GM18498 (cell line): ENCODE data around the gene TRIM40.
"Not testable (repeated sequence)": the region's sequence is repeated elsewhere in the genome, so short reads cannot be mapped to it uniquely, and the experiment has no call there.

Experiments used
- ATAC-seq: cut with Tn5 transposase; IDR thresholded peaks from one replicate; pipeline ENCODE4 v1.9.1; 2021; ENCODE audit warnings: mild to moderate bottlenecking, moderate library complexity; ENCODE audit not compliant: unreplicated experiment

TRIM40 gene

GRCh38 chr6:30113003-30113759 is 22.8 kb upstream of the TRIM40 start, which contains the start of gene TRIM31:
TRIM31 (minus strand) TSS chr6:30113090; CDS start chr6:30112805, 285 bp downstream.
- peak; percentile 58 for ATAC-seq

GRCh38 chr6:30113841-30114240 is 22.1 kb upstream of the TRIM40 start:
- ATAC-seq: no peak

GRCh38 chr6:30116724-30117123 is 19.2 kb upstream of the TRIM40 start:
- no peak for ATAC-seq

DNA sequence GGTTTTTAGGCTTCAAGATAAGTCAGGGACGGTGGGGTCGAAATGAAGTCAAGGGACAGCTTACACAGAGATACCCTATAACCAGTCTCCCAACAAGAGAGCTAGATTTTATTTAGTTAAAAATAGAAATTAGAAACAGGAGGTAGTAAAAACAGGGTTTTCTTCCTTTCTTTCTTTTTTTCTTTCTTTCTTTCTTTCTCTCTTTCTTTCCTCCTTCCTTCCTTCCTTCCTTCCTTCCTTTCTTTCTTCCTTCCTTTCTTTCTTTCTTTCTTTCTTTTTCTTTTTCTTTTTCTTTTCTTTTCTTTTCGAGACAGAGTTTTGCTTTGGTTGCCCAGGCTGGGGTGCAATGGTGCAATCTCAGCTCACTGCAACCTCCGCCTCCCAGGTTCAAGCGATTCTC is 17.2 kb upstream of the TRIM40 start:
- ATAC-seq: not testable (repeated sequence)

DNA sequence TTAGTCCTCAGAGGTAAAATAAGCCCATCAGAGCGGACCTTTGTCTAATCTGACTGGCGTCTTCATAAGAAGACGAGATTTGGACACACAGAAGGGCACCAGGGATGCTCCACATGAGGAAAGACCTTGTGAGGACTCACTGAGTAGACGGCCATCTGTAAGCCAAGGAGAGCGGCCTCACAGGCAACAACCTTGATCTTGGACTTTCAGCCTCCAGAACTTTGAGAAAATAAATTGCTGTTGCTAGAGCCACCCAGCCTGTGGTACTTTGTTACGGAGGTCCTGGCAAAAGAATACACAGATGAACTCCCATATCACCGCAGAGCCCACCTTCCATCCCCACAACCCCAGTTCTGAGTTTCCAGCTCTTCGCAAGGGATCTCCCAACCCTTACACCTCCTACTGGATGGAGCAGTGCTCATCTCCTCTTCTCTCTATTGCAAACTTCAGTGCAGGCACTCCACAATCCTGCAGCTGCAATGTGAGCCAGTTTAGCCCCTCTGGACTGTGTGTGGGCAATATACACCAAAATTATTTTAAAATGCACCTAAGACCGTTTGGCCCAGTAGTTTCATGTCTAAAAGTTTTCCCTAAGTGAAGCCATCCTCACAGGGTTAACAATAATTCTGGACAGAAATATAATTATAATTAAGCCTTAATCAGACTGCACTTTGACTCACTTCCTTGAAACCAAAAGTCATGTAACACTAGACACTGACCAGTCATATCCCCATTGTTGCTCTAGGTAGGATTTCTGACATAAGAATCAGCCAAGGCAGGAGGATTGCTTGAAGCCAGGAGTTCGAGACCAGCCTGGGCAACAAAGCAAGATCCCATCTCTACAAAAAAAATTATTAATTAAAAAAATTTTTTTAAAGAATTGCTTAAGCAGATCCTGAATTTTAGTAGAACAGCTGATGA is 14.2 kb upstream of the TRIM40 start:
- no peak for ATAC-seq

GRCh38 chr6:30122515-30122914 is 13.4 kb upstream of the TRIM40 start:
- ATAC-seq: no peak

DNA sequence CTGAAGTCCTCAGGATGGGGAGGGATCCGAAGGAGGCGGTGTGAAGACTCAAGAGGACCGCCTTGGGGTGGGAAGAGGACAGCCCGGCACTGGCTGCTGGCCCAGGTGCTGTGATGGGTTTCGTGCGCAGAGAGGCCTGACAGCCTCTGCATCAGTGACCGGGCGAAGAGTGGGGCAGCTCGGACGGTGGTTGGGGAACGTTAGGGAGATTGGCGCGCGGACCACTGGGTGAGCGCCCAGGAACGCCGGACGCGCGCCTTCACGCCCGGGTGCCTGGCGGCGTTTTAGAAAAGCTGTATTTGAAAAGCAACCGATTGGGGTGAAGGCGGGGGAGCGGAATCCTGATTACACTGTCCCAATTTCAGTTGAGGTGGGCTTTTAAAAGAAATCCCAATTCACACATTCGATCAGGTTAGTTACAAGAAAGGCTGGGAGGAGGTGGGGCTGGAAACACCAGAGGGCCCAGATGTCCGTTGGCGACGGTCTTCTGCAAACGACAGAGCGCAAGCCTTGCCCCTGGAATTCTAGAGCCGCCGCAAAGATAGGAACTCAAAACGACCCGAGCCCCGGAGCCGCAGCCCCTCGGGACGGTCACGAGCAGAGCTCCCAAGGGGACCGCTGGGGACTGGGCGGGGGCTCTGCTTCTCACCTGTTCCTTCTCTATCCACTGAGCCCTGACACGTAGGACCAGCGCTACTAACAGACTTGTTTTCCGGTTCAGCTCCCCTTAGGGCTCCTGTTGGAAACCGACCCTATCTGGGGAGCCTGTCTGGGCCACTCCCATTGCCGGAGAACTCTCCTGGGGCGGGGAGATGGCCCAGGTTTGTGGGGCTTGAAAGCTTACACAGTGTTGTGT is 8.5 kb upstream of the TRIM40 start:
- ATAC-seq: no peak

DNA sequence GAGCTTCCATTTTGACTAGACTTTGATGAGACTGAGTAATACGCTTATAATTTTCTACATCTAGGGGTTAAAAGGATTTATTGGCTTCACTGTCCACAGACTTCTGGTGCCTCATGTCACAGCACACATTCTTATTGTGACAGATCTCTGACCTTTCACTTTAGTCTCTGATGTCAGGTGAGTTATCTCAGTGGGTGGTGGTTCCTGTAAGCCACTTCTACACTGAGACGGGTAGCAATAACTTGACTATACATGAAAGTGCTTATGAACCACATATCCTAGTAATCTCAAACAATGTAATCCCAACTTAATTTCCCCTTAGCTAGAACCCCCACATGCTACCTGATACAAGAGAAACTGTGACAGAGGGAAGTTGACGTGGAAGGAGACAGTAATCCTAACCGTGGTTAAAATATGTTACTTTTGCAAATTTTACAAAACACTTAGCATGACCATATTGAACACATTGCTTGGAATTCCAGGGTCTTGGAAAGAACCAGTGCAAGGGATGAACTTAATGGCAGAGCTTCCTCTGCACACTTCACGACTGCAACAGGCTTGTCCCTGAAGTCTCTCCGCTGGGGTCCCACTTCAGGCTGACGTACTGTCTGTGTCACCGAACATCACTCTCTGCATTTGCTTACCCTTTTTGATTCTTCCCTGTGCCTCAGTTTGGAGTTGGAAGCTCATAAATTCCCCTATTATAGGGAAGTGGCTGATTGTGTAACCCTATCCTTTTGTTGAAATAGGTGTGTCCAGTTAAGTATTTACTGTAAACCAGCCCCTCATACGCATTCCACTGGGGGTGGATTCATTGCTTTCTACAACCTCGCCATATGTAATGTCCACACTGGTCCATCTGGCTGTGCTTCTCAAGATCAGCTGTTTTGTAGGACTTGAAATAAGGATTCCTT is 6.4 kb upstream of the TRIM40 start:
- no peak for ATAC-seq

DNA sequence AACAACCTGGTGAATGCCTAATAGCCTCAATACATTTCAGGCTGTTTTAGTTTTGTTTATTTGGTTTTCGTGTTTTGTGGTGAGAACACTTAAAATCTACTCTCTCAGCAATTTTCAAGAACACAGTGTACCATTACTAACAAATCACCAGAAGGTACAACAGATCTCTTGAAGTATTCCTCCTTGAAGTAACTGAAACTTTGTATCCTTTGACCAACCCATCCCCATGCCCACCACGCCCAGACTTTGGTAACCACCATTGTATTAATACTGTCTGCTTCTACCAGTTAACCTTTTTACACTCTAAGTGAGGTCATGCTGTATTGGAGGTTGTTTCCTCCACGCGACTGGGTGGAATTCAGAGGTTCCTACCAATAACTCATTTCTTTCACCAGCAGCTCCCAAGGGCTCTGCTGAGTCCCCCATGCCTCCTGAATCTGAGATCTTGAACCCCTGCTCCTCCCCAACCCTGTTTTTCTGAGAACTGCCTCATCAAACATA is 5.7 kb upstream of the TRIM40 start:
- no peak for ATAC-seq

DNA sequence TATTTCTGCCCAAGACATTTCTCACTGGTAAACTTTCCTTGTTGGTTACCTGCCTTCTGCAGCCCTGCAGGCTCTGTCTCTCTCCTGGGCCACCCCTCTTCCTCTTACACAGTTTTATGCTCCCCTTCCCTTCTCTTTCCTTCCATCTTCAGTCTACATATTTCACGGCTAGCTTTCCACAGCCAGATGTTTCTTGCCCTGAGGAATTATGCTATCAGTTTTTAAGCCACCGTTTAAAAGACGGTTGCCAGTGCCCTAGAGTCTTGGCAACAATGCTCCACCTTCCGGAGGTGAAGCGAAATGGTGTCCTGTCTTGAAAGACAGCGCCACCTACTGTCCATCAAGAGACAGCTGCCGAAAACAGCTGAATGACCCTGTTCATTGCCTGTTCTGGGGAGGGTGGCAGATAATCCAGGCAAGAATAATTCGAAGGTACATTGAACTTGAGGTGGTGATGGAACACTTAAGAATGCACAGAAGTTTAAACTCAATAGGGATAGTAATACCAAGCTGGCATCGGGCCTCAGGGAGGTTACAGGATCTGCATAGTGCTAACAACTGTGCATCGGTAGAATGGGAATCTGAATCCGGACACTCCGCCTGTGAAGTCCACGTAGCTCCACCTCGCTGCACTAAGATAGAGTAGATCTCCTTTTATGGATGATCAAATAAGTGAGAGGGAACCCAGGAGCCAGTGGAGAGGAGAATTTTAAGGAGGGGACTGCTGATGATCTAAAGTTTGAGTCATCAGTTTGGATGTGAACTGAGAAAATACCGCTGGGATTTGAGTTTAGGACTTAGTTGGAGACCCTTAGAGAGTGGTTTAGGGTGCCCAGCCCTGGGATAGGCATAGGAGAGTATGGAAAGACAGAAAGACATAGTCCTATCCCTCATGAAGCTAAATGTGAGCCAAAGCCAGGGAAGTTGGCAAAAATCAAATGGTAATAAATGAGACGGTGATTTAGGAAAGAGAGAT is 4.8 kb upstream of the TRIM40 start:
- ATAC-seq: peak; percentile 64

GRCh38 chr6:30131947-30132497 is 3.9 kb upstream of the TRIM40 start:
- no peak for ATAC-seq

DNA sequence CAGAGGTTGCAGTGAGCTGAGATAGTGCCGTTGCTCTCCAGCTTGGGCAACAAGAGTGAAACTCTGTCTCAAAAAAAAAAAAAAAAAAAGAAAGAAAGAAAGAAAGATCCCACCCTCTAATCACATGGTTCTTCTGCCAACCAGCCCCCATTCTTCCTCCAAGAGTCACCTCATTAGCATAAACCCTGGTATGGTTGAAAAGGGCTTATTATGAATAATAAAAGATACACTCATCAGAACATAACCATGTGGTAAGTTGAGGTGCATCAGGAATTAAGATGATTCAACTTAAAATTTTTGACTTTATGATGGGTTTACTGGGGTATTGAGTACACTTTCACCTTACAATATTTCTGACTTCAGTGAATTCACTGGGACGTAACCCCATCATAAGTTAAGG is 793 bp upstream of the TRIM40 start:
- no peak for ATAC-seq

DNA sequence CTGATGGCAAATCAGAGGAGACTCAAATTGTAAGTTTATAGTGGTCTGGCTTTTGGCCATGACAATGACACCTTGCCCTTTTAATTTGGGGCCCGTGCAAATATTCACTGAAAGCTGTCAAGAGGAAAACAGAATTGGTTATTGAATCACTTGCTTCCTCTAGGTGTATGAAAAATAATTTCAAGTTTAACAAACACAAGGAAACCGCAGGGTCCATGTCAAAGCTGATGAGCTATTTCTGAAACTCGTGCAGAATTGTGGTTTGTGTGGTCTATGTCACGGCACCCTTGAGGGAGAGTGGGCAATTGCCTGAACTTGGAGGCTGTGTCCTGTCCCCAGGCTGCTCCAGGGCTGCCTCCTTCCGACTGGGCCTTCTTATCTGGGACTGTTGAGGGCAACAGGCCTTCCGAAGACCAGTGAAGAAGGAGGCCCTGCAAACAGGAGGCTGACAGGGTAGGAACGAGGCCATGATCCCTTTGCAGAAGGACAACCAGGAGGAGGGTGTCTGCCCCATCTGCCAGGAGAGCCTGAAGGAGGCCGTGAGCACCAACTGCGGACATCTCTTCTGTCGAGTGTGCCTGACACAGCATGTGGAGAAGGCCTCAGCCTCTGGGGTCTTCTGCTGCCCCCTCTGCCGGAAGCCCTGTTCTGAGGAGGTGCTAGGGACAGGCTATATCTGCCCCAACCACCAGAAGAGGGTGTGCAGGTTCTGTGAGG is 788 bp downstream of the TRIM40 start:
- no peak for ATAC-seq

GRCh38 chr6:30140240-30140639 is 4.3 kb downstream of the TRIM40 start:
- ATAC-seq: not testable (repeated sequence)

DNA sequence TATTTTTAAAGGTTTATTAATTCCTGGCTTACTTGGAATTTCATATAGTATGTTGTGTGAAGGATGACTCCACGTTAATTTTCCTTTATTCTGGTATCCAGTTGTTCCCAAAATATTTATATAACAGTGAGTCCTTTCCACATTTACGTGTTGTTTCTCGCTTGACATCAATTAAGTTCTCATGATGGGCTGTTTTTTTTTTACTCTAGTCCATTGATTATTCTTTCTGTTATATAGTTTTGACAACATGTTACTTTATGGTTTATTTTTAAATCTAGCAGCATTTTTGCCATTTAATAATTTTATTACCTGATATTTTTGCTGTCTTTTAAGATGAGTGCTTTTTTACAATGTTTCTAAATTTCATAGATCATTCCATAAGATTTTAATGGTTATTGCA is 6.7 kb downstream of the TRIM40 start:
- ATAC-seq: no peak

GRCh38 chr6:30143780-30144179 is 7.8 kb downstream of the TRIM40 start:
- no peak for ATAC-seq

DNA sequence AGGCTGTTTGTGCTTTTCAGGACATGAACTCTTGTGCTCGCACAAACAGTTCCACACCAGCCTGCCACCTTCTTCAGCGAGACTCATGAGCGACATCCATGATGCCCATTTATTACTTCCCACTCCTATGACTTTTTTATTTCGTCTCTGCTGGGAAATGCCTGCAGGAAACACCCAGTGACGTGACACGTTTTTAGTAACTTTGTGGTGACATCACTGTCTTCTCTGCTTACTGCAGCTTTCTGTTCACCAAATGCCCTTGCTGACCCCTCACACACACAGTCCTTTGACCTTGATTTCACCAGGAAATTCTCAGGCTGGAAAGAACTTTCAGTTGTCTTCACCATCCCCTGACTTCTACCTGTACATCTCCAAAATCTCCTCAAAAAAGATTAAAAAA is 8.9 kb downstream of the TRIM40 start:
- no peak for ATAC-seq

GRCh38 chr6:30145818-30146217 is 9.9 kb downstream of the TRIM40 start:
- no peak for ATAC-seq
